ENCODE data around the gene KCTD19. TPM values are rescaled to one million over a fixed set of nuclear protein-coding genes. Genes with fewer than 3 reads are reported as not detected.
A peak's percentile ranks its signal among the peaks of the same experiment; 100 is the strongest.

The KCTD19 gene
- total RNA-seq, 1 donor, result not detected

DNA sequence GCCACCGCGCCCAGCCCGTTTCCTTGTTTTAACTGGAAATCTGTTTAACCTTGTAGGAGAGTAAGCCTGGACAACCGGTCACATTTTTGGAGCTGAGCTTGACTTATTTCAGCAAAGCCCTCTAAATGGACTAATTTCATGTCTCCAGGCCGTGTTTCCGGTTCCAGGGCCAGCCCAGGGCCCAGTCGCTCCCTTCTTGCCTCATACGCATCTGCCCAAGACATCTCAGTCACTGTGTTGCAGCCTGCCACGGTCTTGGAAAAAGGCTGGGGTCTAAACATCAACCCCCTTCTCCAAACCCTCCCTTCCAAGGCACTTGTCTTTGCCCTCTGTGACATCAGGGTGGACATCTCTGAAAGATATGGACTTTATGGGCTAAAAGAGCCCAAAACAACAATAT, 28.3 kb downstream of the KCTD19 start:
- H3K4me3 ChIP-seq (ENCODE audit: low read depth, low read length), result no peak overlapping the region
- TF ChIP-seq, protein P1, sequence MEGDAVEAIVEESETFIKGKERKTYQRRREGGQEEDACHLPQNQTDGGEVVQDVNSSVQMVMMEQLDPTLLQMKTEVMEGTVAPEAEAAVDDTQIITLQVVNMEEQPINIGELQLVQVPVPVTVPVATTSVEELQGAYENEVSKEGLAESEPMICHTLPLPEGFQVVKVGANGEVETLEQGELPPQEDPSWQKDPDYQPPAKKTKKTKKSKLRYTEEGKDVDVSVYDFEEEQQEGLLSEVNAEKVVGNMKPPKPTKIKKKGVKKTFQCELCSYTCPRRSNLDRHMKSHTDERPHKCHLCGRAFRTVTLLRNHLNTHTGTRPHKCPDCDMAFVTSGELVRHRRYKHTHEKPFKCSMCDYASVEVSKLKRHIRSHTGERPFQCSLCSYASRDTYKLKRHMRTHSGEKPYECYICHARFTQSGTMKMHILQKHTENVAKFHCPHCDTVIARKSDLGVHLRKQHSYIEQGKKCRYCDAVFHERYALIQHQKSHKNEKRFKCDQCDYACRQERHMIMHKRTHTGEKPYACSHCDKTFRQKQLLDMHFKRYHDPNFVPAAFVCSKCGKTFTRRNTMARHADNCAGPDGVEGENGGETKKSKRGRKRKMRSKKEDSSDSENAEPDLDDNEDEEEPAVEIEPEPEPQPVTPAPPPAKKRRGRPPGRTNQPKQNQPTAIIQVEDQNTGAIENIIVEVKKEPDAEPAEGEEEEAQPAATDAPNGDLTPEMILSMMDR (IDR thresholded peaks at IDR 0.05; ENCODE audit: insufficient read depth, low read length), result no peak
- no peak for DNase-seq (ENCODE audit: low read depth)

DNA sequence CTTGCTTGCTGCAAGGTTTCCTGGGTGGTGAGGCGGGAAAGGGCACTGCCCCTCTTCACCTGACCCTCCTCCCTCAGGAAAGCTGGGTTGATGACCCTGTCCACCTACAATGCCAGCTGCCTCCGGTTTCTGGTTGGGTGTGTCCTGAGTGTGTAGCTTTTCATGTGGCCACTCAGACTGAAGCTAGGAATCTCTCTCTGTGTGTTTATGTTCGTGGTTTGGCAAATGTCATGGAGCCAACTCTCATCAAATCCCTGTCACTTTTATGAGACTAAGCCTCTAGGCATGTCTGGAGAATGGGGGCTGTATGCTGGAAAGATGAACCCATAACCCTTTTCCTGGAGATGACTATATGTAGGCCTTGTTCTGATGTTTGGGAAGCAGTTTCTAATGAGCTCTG, 30.1 kb downstream of the KCTD19 start:
- H3K4me3 ChIP-seq (ENCODE audit: low read depth, low read length), result no peak overlapping the region
- peak; percentile 90 for DNase-seq (ENCODE audit: low read depth)
- TF ChIP-seq, protein P1 (IDR thresholded peaks at IDR 0.05; ENCODE audit: insufficient read depth, low read length), result no peak

DNA sequence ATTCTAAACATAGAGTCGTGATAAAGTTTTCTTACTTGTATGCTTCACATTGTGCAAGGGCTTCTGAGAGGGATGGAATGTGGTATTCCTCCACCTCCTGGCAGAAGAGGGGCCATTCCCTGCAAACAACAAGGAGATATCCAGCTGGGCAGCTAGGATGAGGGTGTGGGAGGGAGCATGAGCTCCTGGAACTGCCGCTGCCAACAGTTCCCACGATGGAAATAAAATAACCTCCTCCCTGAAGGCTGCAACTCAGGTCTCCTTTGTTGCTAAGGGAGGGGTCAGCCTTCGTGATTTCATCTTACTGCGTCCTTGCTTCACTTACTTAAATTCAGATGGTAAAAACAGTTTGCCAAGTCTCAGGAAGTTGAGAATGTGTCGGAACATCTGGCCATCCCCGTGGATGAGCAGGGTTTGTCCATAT, 31.6 kb downstream of the KCTD19 start:
- TF ChIP-seq, protein P1 (IDR thresholded peaks at IDR 0.05; ENCODE audit: insufficient read depth, low read length), result peak; percentile 47
- H3K4me3 ChIP-seq (ENCODE audit: low read depth, low read length), result no peak overlapping the region
- peak; percentile 86 for DNase-seq (ENCODE audit: low read depth)

DNA sequence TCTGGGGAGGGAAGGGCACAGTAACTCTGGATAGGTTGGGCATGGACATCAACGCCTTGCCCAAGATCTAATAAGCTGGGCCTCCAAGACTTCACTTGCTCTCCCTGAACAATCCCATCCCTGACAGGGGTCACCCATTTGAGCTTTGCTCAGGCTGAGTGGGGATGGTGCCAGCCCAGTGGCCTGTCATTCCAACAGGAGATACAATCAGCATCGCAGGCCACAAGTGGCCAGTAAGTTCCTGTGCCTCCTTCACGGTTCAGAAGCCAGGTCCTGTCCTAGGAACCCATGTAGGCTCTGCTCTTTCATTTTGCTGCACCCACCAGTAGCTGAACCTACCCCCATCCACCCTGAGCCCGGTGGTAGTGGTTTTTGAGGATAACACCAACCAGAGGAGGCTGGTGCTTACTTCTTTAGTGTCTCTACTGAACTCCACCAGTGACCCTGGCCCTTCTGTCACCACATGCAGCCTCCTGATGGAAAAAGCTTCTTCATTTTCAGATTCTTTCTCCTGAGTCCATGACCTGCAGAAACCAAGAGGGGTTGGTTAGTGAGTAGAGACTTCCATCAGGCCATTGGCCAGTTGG, 32.3 kb downstream of the KCTD19 start:
- H3K4me3 ChIP-seq (ENCODE audit: low read depth, low read length), result no peak overlapping the region
- DNase-seq (ENCODE audit: low read depth), result no peak
- TF ChIP-seq, protein P1 (IDR thresholded peaks at IDR 0.05; ENCODE audit: insufficient read depth, low read length), result no peak

DNA sequence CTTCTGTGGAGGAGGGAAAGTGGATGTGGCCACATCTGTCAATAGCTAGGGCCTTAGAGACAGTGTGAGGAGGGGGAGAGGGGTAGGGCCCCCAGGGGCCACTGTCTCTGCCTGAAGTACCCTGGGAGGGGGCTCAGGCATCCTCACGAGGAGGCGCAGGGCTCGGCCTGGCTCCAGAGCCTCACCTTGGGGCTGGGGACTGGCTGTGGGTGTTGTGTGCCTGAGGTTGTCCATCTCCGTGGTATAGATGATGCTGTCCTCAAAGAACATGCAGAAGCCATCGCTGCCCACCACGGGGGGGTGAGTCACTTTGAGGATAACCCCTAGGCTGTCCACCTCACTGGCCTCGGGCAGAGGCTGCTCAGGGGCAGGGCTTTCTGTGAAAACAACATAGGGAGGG, 35.1 kb downstream of the KCTD19 start:
- no peak overlapping the region for H3K4me3 ChIP-seq (ENCODE audit: low read depth, low read length)
- TF ChIP-seq, protein P1 (IDR thresholded peaks at IDR 0.05; ENCODE audit: insufficient read depth, low read length), result no peak
- no peak for DNase-seq (ENCODE audit: low read depth)

DNA sequence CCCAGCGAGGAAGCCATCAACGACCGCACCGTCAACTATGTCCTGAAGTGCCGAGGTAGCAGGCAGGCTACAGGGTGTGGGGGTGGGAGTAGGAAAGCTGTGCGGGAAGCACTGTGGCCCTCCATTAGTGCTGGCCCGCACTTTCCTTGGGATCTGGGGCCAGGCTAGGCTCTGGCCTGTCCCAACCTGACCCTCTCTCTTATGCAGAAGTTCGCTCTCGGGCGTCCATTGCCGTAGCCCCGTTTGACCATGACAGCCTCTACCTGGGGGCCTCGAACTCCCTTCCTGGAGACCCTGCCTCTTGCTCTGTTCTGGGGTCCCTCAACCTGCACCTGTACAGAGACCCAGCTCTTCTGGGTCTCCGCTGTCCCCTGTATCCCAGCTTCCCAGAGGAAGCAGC, 38.6 kb downstream of the KCTD19 start:
- no peak overlapping the region for H3K4me3 ChIP-seq (ENCODE audit: low read depth, low read length)
- TF ChIP-seq, protein P1 (IDR thresholded peaks at IDR 0.05; ENCODE audit: insufficient read depth, low read length), result no peak
- DNase-seq (ENCODE audit: low read depth), result no peak
